HG03159 (cell line): ENCODE measurements around the gene OR2T12.
"Not testable (repeated sequence)": the region's sequence is repeated elsewhere in the genome, so short reads cannot be mapped to it uniquely, and the experiment has no call there.

ENCODE experiments used
- ATAC-seq: cut with Tn5 transposase; IDR thresholded peaks from one replicate; pipeline ENCODE4 v1.9.1; 2021; ENCODE audit warnings: mild to moderate bottlenecking, moderate library complexity; ENCODE audit not compliant: unreplicated experiment

The OR2T12 gene, protein sequence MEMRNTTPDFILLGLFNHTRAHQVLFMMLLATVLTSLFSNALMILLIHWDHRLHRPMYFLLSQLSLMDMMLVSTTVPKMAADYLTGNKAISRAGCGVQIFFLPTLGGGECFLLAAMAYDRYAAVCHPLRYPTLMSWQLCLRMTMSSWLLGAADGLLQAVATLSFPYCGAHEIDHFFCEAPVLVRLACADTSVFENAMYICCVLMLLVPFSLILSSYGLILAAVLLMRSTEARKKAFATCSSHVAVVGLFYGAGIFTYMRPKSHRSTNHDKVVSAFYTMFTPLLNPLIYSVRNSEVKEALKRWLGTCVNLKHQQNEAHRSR

DNA sequence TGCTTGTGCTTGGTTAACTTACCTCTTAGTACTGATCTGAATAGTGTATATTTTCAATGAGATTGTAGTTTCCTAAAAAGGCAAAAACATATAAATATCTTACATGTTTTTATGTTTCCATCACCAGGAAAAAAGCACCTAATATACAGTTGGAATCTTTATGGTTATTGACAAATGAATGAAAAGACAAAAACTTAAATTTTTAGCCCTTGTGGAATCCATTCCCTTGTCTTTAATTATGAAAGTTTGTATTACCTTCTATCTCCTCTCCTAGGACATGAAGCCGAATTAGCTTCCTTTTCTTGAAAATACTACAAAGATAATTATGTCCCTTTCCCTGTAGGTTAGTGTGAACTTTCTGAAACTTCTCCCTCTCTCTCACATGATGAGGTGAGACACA lies at the start of gene OR2T12:
OR2T12 (minus strand) TSS at position 101 of the 400 bp plus-strand sequence. CDS start 7,846 bp downstream, outside the sequence.
- ATAC-seq = no peak

DNA sequence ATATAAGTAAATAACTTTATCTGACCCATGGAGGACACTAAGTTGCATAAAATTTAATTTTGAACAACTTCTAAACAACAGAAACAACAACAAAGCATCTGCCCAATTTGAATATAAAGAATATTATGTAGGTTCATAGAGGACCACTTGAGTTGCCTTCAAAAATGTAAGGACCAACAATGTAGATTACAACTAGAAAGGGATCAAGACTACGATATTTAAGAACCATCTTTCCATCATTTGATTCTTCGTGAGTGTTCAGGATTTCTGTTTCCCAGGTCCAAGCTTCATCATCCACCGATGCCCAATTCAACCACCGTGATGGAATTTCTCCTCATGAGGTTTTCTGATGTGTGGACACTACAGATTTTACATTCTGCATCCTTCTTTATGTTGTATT lies 45.3 kb upstream of the OR2T12 start, which contains the start of gene OR14C36:
OR14C36 (plus strand) TSS at position 301 of the 400 bp plus-strand sequence; CDS start at position 301, 0 bp downstream.
- ATAC-seq = no peak

DNA sequence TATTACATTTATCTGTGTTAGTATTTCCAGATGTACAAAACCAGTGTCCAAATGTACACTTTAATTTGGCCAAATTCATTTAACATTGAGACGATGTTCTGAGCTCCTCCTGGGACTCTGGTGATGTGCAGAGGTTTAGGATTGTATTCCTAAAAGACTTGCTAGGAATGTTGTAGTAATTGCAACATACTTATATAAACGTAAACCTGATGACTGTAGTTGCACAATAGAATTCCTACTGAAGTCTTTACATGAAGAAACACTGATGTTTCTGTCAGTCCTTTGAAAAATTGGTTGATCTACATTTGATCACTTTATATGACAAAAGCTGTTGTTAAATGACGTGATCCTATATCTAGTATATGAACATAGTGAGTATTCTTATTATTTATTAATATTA lies 40.2 kb upstream of the OR2T12 start:
- no peak for ATAC-seq

DNA sequence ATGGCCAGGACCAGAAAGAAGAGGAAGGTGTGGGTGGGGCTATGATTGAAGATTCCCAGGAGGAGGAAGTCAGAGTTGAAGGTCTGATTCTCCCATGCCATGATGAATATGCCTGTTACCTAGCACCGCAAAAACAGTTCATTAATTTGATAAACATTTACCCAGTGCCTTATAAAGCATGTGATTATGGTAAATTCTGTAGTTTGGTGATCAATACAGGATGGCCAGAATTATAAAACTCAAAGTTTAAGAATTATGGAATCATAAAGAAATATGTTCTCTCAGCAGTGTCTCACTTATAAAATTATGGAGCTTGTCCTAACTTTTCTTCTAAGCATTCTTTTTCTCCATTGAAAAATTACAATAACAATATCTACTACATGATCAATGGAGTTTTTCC lies 21.2 kb upstream of the OR2T12 start, which contains the start of gene OR2M7:
OR2M7 (minus strand) TSS at position 101 of the 400 bp plus-strand sequence; CDS start at position 101, 0 bp downstream.
- no peak for ATAC-seq

DNA sequence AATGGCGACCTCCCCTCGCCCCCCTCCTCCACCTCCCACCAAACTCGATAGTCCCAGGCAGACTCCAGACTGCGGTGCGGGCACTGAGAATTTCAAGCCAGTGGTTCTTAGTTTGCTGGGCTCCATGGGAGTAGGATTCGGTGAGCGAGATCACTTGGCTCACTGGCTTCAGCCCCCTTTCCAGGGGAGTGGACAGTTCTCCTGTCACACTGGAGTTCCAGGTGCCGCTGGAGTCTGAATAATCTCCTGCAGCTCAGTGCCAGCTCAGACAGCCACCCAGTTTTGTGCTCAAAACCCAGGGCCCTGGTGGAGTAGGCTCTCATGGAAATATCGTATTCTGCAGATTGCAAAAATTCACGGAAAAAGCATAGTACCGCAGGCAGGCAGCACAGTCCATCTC lies 13.6 kb upstream of the OR2T12 start:
- no peak for ATAC-seq

DNA sequence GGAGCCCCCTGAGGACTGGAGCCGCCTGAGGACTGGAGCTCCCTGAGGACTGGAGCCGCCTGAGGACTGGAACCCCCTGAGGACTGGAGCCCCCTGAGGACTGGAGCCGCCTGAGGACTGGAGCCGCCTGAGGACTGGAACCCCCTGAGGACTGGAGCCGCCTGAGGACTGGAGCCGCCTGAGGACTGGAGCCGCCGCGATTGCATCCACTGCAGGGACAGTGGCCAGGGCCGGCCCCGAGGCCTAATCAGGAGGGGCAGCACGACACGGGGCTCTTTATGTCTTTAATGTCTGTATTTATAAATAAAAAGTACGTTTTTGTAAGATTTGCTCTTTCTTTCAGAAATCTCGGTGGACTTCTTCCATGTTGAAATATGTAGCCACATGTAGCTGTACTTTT lies 3.5 kb upstream of the OR2T12 start:
- not testable (repeated sequence) for ATAC-seq

DNA sequence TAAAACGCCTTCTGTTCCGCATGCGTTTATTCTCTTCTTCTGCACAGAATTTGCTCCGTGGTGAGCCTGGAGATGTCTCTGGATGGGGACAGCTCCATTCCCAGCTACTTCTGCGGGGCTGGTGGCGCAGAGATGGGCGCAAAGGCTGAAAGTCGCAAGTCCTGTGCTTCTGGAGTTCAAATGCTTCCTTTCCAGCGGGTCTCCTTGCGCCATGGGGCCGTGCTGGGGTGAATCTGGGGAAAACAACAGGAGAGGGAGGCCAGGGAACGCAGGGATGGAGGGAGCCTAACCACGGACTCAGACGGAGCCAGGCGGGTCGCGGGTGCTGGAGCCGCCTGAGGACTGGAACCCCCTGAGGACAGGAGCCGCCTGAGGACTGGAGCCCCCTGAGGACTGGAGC lies 2.9 kb upstream of the OR2T12 start:
- ATAC-seq = no peak

DNA sequence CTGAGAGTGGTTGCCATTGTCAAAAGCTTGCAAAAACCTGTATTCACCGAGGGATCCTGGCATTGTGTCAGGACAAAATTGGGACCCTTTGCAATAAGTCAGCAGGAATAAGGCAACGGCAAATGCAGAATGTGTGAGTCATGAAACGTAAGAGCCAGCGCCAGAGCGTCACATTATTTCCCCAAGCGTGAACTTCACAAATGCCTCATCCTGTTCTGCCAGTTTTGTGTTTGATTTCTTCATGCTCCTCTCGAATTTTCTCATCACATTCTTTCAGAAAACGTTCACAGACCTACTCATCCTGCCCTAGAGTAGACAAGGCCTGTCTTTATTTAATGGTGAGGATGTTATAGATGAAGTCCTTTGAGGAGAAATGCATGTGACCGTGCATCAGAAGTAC lies 2.4 kb upstream of the OR2T12 start:
- not testable (repeated sequence) for ATAC-seq

DNA sequence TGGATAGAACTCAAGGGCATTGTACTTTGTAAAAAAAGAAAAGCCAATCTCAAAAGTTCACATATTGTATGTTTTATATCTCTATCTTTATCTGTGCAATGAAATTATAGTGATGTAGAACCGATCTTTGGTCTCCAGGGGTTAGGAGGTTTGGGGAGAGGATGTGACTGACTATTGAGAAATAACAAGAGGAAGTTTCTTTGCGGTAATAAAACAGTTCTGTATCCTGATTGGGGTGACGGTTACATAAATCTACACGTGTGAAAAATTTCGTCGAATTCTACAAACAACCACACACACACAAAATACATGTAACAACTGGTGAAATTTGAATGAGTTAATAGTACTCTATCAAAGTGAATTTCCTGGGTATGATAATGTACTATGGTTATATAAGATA lies 14.8 kb downstream of the OR2T12 start:
- ATAC-seq = no peak

DNA sequence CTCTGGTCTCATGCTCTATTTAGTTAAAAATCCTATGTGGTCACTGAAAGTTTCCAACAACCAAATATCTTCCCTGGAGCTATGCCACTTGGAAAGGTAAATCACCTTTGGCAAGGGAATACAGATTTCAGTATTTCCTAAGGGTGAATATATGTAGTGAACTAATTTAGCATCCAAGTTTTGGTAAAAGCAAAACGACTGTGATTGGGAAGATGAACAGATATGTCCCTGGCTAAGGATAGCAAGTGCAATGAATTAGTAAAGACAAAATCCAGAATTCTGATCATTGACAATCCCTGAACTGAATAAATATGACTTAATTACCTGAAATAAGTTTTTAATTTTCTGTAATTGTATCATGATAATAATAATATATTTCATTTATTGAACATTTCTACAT lies 25.3 kb downstream of the OR2T12 start, which contains the start of gene OR2T33:
OR2T33 (minus strand) TSS at position 101 of the 400 bp plus-strand sequence. CDS start 4,162 bp downstream, outside the sequence.
- ATAC-seq = no peak

DNA sequence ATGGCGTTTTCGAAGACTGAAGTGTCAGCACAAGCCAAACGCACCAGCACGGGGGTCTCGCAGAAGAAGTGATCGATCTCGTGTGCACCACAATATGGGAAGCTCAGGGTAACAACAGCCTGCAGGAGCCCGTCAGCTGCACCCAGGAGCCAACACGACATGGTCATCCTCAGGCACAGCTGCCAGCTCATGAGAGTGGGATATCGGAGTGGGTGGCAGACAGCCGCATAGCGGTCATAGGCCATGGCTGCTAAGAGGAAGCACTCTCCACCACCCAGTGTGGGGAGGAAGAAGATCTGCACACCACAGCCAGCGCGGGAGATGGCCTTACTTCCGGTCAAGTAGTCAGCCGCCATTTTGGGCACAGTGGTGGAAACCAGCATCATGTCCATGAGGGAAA lies 30.0 kb downstream of the OR2T12 start:
- ATAC-seq = not testable (repeated sequence)

DNA sequence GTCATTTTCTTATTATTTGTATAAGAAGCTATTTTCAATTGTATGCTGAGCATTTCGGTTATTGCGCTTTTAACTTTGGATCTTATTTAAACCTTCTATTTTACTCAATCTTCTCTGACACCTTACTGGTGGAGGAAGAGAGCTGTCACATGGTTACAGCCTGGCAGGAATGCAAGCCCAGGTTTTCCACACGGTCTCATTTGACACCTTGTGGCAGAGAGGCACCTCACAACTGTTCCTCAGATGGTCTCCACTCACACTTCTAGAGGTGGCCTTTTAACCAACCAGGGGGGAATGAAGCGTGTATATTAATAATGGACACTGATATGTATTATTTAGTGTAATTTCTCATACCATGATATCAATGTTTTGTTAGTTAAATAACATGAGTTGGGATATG lies 35.0 kb downstream of the OR2T12 start:
- no peak for ATAC-seq

DNA sequence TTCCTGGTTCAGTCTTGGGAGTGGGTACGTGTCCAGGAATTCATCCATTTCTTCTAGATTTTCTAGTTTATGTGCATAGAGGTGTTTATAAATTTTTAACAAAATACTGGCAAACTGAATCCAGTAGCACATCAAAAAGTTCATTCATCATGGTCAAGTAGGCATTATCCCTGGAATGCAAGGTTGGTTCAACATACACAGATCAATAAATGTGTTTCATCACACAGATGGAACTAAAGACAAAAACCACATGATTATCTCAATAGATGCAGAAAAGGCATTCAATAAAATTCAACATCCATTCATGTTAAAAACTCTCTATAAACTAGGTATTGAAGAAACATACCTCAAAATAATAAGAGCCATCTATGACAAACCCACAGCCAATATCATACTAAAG lies 43.9 kb downstream of the OR2T12 start:
- not testable (repeated sequence) for ATAC-seq

DNA sequence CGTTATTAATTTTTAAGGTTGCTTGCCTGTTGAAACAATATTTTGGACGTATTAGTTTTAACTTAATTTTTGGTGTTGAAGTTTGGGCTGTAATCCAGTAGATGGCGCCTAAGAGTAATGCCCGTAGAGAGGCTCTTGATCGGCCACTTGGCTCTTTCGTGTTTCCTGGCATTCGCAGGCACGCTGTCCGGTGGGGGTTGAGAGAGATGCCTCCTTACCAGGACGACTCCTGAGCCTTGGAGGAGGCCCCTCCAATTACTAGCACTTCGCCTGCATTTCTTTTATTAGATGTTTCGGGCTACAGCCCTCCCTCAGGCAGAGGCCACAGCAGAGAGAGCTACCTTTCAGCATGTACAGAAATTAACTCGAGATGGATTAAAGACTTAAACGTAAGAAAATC lies 60.0 kb downstream of the OR2T12 start:
- peak; percentile 94 for ATAC-seq
